ENCODE measurements around the gene CA10.

Gene CA10

DNA sequence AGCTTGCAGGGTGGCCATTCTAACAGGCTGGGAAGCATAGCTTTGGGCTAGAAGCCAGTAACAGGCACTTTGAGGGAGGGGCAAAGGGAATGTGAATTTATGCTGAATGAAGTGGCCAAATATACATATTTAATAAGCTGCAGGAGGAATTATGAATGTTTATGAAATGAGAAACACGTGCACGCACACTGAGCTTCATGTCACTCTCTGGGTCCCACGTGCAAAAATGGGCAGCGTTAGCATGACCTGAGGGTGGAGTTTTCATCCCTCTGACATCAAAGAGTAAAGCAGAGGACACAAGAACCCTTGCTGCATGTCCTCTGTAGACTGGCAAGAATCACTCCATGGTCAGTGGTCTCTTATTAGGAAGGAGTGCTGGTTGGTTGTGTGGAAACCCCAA, 561.2 kb downstream of the CA10 start:
- TF ChIP-seq, protein P1, sequence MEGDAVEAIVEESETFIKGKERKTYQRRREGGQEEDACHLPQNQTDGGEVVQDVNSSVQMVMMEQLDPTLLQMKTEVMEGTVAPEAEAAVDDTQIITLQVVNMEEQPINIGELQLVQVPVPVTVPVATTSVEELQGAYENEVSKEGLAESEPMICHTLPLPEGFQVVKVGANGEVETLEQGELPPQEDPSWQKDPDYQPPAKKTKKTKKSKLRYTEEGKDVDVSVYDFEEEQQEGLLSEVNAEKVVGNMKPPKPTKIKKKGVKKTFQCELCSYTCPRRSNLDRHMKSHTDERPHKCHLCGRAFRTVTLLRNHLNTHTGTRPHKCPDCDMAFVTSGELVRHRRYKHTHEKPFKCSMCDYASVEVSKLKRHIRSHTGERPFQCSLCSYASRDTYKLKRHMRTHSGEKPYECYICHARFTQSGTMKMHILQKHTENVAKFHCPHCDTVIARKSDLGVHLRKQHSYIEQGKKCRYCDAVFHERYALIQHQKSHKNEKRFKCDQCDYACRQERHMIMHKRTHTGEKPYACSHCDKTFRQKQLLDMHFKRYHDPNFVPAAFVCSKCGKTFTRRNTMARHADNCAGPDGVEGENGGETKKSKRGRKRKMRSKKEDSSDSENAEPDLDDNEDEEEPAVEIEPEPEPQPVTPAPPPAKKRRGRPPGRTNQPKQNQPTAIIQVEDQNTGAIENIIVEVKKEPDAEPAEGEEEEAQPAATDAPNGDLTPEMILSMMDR (IDR thresholded peaks at IDR 0.05; ENCODE audit: insufficient read depth, low read length, poor library complexity, severe bottlenecking): no peak
- no peak for DNase-seq (ENCODE audit: extremely low read depth, insufficient read length)
- Histone ChIP-seq H3K36me3 (ENCODE audit: control insufficient read depth, insufficient read depth, low read length) (no peaks in the 10 kb centered on the region), H3K27me3 (replicated peaks; ENCODE audit: control insufficient read depth, insufficient read depth, low read length) (no peaks in the 10 kb centered on the region), H3K4me3 (replicated peaks; ENCODE audit: low read depth, low read length) (no peak overlapping the region)

DNA sequence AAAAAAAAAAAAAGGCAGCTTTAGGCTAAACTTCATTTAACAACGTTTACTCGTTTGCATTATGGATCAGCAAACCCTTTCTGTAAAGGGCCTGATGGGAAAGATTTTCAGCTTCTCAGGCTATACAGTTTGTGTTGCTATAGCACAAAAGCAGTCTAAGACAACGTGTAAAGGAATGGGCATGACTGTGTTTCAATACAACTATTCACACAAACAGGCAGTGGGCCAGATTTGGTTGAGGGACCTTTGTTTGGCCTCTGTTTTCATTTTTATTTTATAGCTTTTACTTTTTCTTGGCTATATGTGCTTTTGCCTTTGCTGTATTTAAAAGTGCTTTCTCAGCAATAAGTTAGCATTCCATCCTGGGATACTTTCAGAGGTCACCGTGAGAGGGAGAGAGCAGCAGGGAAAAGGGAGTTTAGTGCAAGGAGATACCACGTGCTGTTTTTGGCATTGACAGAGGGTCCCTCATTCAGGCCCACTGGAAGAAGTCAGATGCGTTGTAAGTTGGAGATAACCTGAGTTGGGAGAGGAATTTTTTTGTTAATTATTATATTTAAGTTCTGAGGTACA, 562.6 kb downstream of the CA10 start:
- DNase-seq (ENCODE audit: extremely low read depth, insufficient read length): no peak
- Histone ChIP-seq H3K36me3 (ENCODE audit: control insufficient read depth, insufficient read depth, low read length) (no peaks in the 10 kb centered on the region), H3K4me3 (replicated peaks; ENCODE audit: low read depth, low read length) (no peak overlapping the region)

DNA sequence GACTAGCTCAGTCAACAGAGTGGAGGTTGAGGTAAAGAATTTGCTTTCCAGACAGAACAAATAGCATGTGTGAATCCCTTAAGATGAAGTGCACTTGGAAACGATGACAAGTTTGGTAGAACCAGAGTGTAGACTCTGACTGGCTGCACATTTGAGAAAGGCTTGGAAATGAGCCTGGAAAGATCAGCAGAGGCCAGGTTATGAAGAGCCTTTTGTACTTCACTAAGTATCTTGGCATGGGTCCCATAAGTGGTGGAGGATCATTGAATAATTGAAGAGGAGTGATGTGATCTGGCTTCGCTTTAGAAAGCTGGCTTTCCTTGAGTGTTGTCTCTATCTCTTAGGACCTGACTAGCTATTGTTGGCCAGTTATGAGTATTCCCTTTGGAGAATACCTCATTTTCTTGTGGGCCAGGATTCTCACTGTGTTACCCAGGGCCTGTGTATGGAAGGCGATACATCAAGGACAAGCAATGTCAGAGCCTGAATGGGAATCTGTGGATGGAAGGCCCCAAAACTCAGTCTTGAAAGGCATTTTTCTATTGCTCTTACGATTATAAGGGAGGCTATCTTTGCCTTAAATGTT, 568.4 kb downstream of the CA10 start:
- no peaks in the 10 kb centered on the region for H3K27me3 ChIP-seq (replicated peaks; ENCODE audit: control insufficient read depth, insufficient read depth, low read length)
- no peak for DNase-seq (ENCODE audit: extremely low read depth, insufficient read length)
- TF ChIP-seq, protein P1 (IDR thresholded peaks at IDR 0.05; ENCODE audit: insufficient read depth, low read length, poor library complexity, severe bottlenecking): no peak
- no peaks in the 10 kb centered on the region for H3K36me3 ChIP-seq (ENCODE audit: control insufficient read depth, insufficient read depth, low read length)
- no peak overlapping the region for H3K4me3 ChIP-seq (replicated peaks; ENCODE audit: low read depth, low read length)

More for the DNA sequence above, 562.6 kb downstream of the CA10 start:
- TF ChIP-seq, protein P1 (IDR thresholded peaks at IDR 0.05; ENCODE audit: insufficient read depth, low read length, poor library complexity, severe bottlenecking): no peak
- no peaks in the 10 kb centered on the region for H3K27me3 ChIP-seq (replicated peaks; ENCODE audit: control insufficient read depth, insufficient read depth, low read length)

DNA sequence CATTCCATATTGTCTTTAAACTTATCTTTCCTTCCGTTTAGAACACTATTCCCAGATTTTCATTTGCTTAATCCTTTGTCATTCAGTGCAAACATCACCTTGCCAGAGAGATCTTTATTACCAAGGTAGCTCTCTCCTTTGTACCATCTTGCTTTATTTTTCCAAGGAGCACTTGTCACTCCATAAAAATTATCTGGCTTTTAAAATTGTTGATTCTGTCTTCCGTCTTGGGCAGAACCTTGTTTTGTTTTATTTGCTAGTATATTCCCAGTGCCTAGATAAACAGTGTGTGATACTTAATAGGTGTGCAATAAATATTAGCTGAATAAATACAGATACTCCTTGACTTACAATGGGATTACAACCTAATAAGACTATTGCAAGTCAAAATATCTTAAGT, 570.5 kb downstream of the CA10 start:
- no peak for DNase-seq (ENCODE audit: extremely low read depth, insufficient read length)
- no peak overlapping the region for H3K4me3 ChIP-seq (replicated peaks; ENCODE audit: low read depth, low read length)
- H3K27me3 ChIP-seq (replicated peaks; ENCODE audit: control insufficient read depth, insufficient read depth, low read length): no peaks in the 10 kb centered on the region
- TF ChIP-seq, protein P1 (IDR thresholded peaks at IDR 0.05; ENCODE audit: insufficient read depth, low read length, poor library complexity, severe bottlenecking): no peak
- no peaks in the 10 kb centered on the region for H3K36me3 ChIP-seq (ENCODE audit: control insufficient read depth, insufficient read depth, low read length)

DNA sequence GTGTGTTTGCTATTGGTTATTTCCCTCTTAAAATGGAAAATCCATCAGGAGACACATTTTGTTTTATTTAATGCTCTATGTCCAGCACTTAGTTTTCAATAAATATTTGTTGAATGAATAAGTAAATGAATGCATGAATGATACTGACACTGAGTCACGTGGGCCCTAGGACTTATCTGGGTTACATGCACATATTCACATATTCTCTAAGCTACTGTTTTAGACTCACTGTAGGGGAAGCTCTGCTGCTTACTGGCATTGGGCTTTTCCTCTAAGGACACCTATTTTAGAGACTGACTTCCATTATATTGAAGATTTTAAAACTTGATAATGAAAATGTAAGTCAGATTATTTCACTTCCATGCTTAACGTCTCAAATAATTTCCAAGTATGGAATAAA, 571.0 kb downstream of the CA10 start:
- Histone ChIP-seq H3K4me3 (replicated peaks; ENCODE audit: low read depth, low read length) (no peak overlapping the region), H3K27me3 (replicated peaks; ENCODE audit: control insufficient read depth, insufficient read depth, low read length) (no peaks in the 10 kb centered on the region), H3K36me3 (ENCODE audit: control insufficient read depth, insufficient read depth, low read length) (no peaks in the 10 kb centered on the region)
- TF ChIP-seq, protein P1 (IDR thresholded peaks at IDR 0.05; ENCODE audit: insufficient read depth, low read length, poor library complexity, severe bottlenecking): no peak
- DNase-seq (ENCODE audit: extremely low read depth, insufficient read length): no peak
